ENCODE data around the gene RAB39A.
A peak's percentile ranks its signal among the peaks of the same experiment; 100 is the strongest.
"Not testable (repeated sequence)": the region's sequence is repeated elsewhere in the genome, so short reads cannot be mapped to it uniquely, and the experiment has no call there.

The RAB39A gene

DNA sequence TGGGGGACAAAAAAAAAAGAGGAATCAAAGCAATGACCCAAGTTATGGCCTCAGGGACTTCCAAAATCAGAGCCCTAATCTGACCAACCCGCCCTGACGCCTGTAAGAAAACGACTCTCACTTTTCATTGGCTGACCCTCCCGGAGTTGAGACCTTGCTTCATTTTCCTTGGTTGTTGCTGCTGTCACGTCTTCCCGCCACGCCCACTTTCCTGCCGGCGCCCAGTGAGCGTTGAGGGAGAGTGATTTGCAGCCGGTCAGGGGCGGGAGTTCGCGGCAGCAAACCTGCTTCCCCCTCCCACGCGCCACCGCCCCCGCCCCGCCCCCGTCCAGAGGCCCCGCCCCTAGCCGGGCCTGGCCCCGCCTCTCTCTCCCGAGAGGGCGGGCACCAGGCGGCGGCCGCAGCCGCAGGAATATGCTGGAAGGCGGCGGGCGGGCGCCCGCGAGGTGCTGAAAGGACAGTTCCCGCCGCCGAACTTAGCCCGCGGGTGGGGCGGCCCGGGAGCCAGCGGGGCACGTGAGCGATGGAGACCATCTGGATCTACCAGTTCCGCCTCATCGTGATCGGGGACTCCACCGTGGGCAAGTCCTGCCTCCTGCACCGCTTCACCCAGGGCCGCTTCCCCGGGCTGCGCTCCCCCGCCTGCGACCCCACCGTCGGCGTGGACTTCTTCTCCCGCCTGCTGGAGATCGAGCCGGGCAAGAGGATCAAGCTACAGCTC lies at the start of gene RAB39A:
RAB39A (plus strand) TSS at position 403 of the 721 bp plus-strand sequence; CDS start at position 524, 121 bp downstream.
- peak; percentile 99 for DNase-seq (ENCODE audit: low spot score)

DNA sequence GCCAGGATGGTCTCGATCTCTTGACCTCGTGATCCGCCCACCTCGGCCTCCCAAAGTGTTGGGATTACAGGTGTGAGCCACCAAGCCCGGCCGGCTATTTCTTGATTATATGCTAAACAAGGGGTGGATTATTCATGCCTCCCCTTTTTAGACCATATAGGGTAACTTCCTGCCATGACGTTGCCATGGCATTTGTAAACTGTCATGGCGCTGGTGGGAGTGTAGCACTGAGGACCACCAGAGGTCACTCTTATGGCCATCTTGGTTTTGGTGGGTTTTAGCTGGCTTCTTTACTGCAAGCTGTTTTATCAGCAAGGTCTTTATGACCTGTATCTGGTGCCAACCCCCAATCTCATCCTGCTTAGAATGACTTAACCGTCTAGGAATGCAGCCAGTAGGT lies 46.8 kb upstream of the RAB39A start:
- not testable (repeated sequence) for DNase-seq (ENCODE audit: low spot score)

More for the DNA sequence above, at the start of gene RAB39A:
- TF ChIP-seq CTCF (IDR thresholded peaks at IDR 0.05; ENCODE audit: extremely low read depth, missing control alignments), result no peak

DNA sequence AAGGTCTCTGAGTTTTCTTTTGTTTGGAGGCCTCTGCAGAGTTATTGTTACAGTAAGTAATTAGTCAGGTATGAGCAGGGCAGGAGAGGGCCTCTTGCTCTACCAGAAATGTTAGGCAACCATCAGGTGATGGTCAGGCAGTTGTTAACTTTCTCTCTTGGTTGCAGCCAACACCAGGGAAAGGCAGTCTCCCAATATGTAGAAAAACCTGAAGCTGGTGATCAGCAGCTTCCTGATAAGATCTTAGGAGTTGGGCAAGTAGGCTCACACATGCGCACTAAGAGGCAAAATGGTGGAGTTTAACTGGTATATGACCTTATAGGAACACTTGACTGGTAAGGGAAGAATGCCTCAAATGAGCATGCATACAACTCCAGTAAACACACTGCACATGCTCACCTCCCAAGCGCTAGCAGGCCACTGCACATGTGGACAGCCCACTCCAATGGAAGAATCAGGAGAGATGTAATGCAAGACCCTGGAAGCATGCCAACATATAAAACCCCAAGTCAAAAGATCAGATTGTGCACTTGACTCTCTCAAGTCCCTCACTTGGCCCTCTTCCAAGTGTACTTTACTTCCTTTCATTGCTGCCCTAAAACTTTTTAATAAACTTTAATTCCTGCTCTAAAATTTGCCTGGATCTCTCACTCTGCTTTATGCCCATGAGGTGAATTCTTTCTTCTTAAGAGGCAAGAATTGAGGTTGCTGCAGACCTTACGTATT lies 46.0 kb upstream of the RAB39A start:
- no peak for DNase-seq (ENCODE audit: low spot score)
- TF ChIP-seq CTCF (IDR thresholded peaks at IDR 0.05; ENCODE audit: extremely low read depth, missing control alignments), result no peak

DNA sequence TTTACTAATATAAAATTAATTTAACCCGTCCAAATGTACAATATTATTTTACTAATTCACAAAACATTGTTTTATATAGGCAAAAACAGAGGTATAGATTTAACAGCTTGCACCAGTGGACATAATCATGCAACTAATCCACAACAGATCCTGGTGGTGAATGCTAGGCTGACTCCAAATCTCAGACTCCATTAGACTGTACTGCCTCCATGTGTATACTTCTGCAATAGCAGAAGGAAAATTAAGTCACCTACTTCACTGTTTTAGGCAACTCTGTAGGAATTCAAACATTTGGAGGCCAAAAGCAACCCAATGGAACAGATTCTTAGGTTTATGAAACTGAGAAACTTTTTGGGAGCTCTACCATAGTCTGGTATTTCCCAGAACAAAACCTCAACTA lies 30.0 kb upstream of the RAB39A start:
- TF ChIP-seq CTCF (IDR thresholded peaks at IDR 0.05; ENCODE audit: extremely low read depth, missing control alignments), result no peak
- peak; percentile 51 for DNase-seq (ENCODE audit: low spot score)

DNA sequence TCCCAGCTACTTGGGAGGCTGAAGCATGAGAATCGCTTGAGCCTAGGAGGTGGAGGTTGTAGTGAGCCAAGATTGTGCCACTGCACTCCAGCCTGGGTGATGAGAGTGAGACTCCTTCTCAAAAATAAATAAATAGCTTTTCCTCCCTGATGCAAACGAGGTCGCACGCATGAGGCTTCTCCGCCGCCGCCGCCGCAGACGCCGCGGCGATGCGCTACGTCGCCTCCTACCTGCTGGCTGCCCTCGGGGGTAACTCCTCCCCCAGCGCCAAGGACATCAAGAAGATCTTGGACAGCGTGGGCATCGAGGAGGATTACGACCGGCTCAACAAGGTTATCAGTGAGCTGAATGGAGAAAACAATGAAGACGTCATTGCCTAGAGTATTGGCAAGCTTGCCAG lies 20.0 kb upstream of the RAB39A start:
- DNase-seq (ENCODE audit: low spot score), result no peak
- no peak for TF ChIP-seq CTCF (IDR thresholded peaks at IDR 0.05; ENCODE audit: extremely low read depth, missing control alignments)

GRCh38 chr11:107912415-107912814 lies 15.8 kb upstream of the RAB39A start:
- DNase-seq (ENCODE audit: low spot score), result not testable (repeated sequence)

DNA sequence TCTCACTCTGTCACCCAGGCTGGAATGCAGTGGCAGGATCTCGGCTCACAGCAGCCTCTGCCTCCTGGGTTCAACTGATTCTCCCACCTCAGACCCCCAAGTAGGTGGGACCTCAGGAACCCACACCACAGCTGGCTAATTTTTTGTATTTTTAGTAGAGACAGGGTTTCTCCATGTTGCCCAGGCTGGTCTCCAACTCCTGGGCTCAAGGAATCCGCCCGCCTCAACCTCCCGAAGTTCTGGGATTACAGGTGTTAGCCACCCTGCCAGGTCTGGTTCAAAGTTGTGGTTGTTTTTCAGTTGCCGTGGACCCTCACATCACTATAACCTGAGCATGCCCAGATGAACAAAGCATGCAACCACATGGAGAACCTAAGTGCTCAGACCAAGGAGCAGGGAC lies 13.0 kb upstream of the RAB39A start:
- no peak for TF ChIP-seq CTCF (IDR thresholded peaks at IDR 0.05; ENCODE audit: extremely low read depth, missing control alignments)
- no peak for DNase-seq (ENCODE audit: low spot score)

GRCh38 chr11:107916671-107917241 lies 11.5 kb upstream of the RAB39A start:
- DNase-seq (ENCODE audit: low spot score), result peak; percentile 65
- peak; percentile 71 for TF ChIP-seq CTCF (IDR thresholded peaks at IDR 0.05; ENCODE audit: extremely low read depth, missing control alignments)

Data from GM20000 (cell line).